Endothelial cell of umbilical vein (primary cell): ENCODE results near the gene ATN1.

ENCODE experiments used
- CTCF ChIP-seq, 2 donors: IDR thresholded peaks; 1 replicate in 1 of 2; 2 replicates in 1 of 2; pipeline ENCODE4 v1.5.1; 2011; ENCODE audit warnings: low read length in 2 of 2, mild to moderate bottlenecking in 2 of 2, moderate library complexity in 2 of 2, control low read depth in 1 of 2, inconsistent platforms in 1 of 2, low read depth in 1 of 2; ENCODE audit not compliant: insufficient read depth in 1 of 2; ENCODE audit errors: extremely low read depth in 1 of 2
- FOS ChIP-seq: IDR thresholded peaks from 2 replicates; pipeline ENCODE4 v1.6.1; 2011; ENCODE audit warnings: mild to moderate bottlenecking, low read length, moderate library complexity, borderline replicate concordance; ENCODE audit not compliant: insufficient read depth

- no peak for TF ChIP-seq CTCF (IDR thresholded peaks at IDR 0.05; ENCODE audit: extremely low read depth in 1 of 2, insufficient read depth in 1 of 2, low read depth in 1 of 2, low read length in 2 of 2)
- no peak for TF ChIP-seq FOS
Observed at GRCh38 chr12:6961278-6961694, 33.5 kb downstream of the ATN1 start.
